Gastrocnemius medialis (tissue), 4 donors: ENCODE results near the gene MND1. TPM values are rescaled to one million over a fixed set of nuclear protein-coding genes. Genes with fewer than 3 reads are reported as not detected.

ENCODE experiments used
- ATAC-seq, 2 donors: fragments of 150-250 bp; one replicate each; pipeline ENCODE4 v1.9.1; 2016
- DNase-seq, 2 donors: peaks; one replicate each; pipeline ENCODE4 v3.0.0-alpha.2; 2019
- H3K27ac ChIP-seq, 4 donors: fragments of 200-600 bp; sonication (generic); 1 replicate in 1 of 4; 2 replicates in 3 of 4; pipeline ENCODE4 v1.5.1; 2016 to 2018; ENCODE audit warnings: mild to moderate bottlenecking in 2 of 4, moderate library complexity in 1 of 4
- H3K27me3 ChIP-seq, 3 donors: fragments of 200-600 bp; sonication (generic) in 2 of 3; 1 replicate in 1 of 3; 2 replicates in 2 of 3; pipeline versions ENCODE4 v1.5.1 to v1.6.0; 2016 to 2019; ENCODE audit warnings: mild to moderate bottlenecking in 1 of 3, moderate library complexity in 1 of 3
- H3K36me3 ChIP-seq, 2 donors: fragments of 200-600 bp; sonication (generic) in 1 of 2; one replicate each; pipeline ENCODE4 v1.5.1; 2017 to 2018
- H3K4me1 ChIP-seq, 2 donors: fragments of 200-600 bp; sonication (generic) in 1 of 2; one replicate each; pipeline ENCODE4 v1.5.1; 2016 to 2017; ENCODE audit warnings: mild to moderate bottlenecking in 2 of 2
- H3K4me3 ChIP-seq, 4 donors: fragments of 200-600 bp; sonication (generic) in 3 of 4; 1 replicate in 1 of 4; 2 replicates in 3 of 4; pipeline ENCODE4 v1.5.1; 2016 to 2019; ENCODE audit warnings: mild to moderate bottlenecking in 2 of 4
- H3K9me3 ChIP-seq, 3 donors: fragments of 200-600 bp; sonication (generic) in 2 of 3; 1 replicate in 1 of 3; 2 replicates in 2 of 3; pipeline ENCODE4 v1.5.1; 2016 to 2019
- CTCF ChIP-seq, 5 experiments: fragments of 450-650 bp in 3 of 5; fragments of 200-600 bp in 2 of 5; sonication (generic) in 2 of 5; IDR thresholded peaks in 4 of 5; conservative IDR thresholded peaks in 1 of 5; 1 replicate in 4 of 5; 2 replicates in 1 of 5; pipeline ENCODE4 v1.5.1; 2016 to 2019; ENCODE audit warnings: antibody characterized with exemption in 5 of 5, mild to moderate bottlenecking in 3 of 5, moderate library complexity in 3 of 5
- POLR2A ChIP-seq, 2 donors: fragments of 450-650 bp; IDR thresholded peaks; one replicate each; pipeline ENCODE4 v1.6.1; 2017; ENCODE audit warnings: antibody characterized with exemption in 2 of 2, mild to moderate bottlenecking in 2 of 2, moderate library complexity in 2 of 2
- in situ Hi-C, 4 donors: fragments of 200-750 bp; cut with MboI; loops; one replicate each; pipeline versions ENCODE4 v1.15.0 to v1.8.0; 2017; ENCODE audit warnings: low sequenced_read_pairs in 4 of 4
- intact Hi-C: fragments of 100-400 bp; cut with DNase I; formaldehyde crosslinking; loops from one replicate; pipeline ENCODE4 v1.15.1; 2023; ENCODE audit warnings: low total_unique reads
- total RNA-seq, 4 donors: library from RNA; depleted of rRNA; stranded (reverse); fragments of >200 nt; gene quantifications; one replicate each; pipeline versions ENCODE4 v1.1.0 to v1.2.3, GENCODE V29; 2016

The MND1 gene
- total RNA-seq, 4 donors from 2014 or later = 1.6 TPM; not detected in 3

- Histone ChIP-seq H3K27me3 (no peaks in the 10 kb centered on the region), H3K4me1 (no peaks in the 10 kb centered on the region), H3K36me3 (no peaks in the 10 kb centered on the region), H3K4me3 (no peak overlapping the region), H3K27ac (no peak overlapping the region), H3K9me3 (no peaks in the 10 kb centered on the region)
- ATAC-seq = no peak
- DNase-seq = no peak
- intact Hi-C loops = no loop called here
- TF ChIP-seq POLR2A (IDR thresholded peaks at IDR 0.05) (no peak), CTCF (IDR thresholded peaks at IDR 0.05 in 4 of 5, conservative IDR thresholded peaks at IDR 0.05 in 1 of 5) (no peak)
- in situ Hi-C loops = no loop called here
Observed at GRCh38 chr4:153332936-153333335, 11.6 kb upstream of the MND1 start.

- no peaks in the 10 kb centered on the region for H3K36me3 ChIP-seq
- intact Hi-C loops = no loop called here
- DNase-seq (no peak), ATAC-seq (no peak)
- no peak overlapping the region for H3K27ac ChIP-seq
- no peaks in the 10 kb centered on the region for H3K9me3 ChIP-seq
- in situ Hi-C loops = no loop called here
- H3K4me1 ChIP-seq = no peaks in the 10 kb centered on the region
- H3K27me3 ChIP-seq = no peaks in the 10 kb centered on the region
- TF ChIP-seq POLR2A (IDR thresholded peaks at IDR 0.05) = no peak
- TF ChIP-seq CTCF (IDR thresholded peaks at IDR 0.05 in 4 of 5, conservative IDR thresholded peaks at IDR 0.05 in 1 of 5) = no peak
- H3K4me3 ChIP-seq = no peak overlapping the region
Observed at GRCh38 chr4:153333874-153334273, 10.6 kb upstream of the MND1 start.

- H3K4me3 ChIP-seq = no peak overlapping the region
- H3K9me3 ChIP-seq = no peaks in the 10 kb centered on the region
- TF ChIP-seq POLR2A (IDR thresholded peaks at IDR 0.05) (no peak), CTCF (IDR thresholded peaks at IDR 0.05 in 4 of 5, conservative IDR thresholded peaks at IDR 0.05 in 1 of 5) (no peak)
- no peaks in the 10 kb centered on the region for H3K27me3 ChIP-seq
- no peak overlapping the region for H3K27ac ChIP-seq
- intact Hi-C loops = no loop called here
- no peaks in the 10 kb centered on the region for H3K36me3 ChIP-seq
- in situ Hi-C loops = no loop called here
- H3K4me1 ChIP-seq = no peaks in the 10 kb centered on the region
- ATAC-seq (no peak), DNase-seq (no peak)
Observed at GRCh38 chr4:153335665-153336064, 8.8 kb upstream of the MND1 start.

DNA sequence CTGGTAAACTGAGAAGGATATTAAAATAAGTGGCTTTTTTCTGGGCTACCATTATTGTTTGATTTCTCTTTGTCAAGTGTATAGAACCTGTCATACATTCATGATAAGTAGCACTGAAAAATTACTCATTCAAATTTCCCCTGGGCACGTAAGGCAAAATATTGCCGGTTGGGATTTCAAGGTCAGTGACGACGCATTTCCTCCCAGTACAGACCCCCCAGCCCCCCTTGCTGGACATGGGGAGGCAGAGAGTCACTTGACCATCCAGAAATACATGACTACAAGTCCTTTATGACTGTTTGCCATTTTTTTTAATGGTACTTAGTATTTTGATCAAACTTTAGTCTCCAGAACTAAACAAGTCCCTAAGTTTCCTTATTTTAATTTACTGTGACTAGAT, 6.8 kb upstream of the MND1 start:
- no peak overlapping the region for H3K4me3 ChIP-seq
- no peaks in the 10 kb centered on the region for H3K9me3 ChIP-seq
- H3K4me1 ChIP-seq = no peaks in the 10 kb centered on the region
- ATAC-seq = no peak
- no peak for DNase-seq
- H3K27ac ChIP-seq = no peak overlapping the region
- intact Hi-C loops = no loop called here
- in situ Hi-C loops = no loop called here
- H3K36me3 ChIP-seq = no peaks in the 10 kb centered on the region
- no peaks in the 10 kb centered on the region for H3K27me3 ChIP-seq
- TF ChIP-seq POLR2A (IDR thresholded peaks at IDR 0.05) (no peak), CTCF (IDR thresholded peaks at IDR 0.05 in 4 of 5, conservative IDR thresholded peaks at IDR 0.05 in 1 of 5) (no peak)

DNA sequence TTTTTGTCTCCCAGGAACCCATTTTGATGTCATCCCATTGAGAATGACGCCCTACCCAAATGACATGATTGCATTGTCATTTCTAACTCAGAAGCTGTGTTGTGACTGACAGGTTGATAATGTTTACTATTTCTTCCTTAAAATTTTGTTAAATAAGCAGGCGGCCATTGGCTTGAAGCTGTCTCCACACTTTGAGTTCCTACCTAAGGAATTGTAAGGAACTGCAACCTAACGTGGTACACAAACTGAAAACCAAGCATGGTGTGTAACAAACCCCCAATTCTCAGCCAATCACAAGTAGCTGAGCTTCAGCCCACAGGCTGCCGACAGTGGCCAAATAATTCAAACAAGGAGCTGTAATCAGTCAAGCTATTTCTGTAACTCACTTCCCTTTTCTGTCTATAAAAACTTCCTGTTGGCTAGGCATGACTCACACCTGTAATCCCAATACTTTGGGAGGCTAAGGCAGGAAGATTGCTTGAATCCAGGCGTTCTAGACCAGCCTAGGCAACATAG, 2.9 kb upstream of the MND1 start:
- Histone ChIP-seq H3K4me3 (no peak overlapping the region), H3K9me3 (no peaks in the 10 kb centered on the region), H3K27ac (no peak overlapping the region), H3K27me3 (no peaks in the 10 kb centered on the region), H3K36me3 (no peaks in the 10 kb centered on the region), H3K4me1 (peaks cover 0 to 4% of the 10 kb centered on the region in 2 donors)
- TF ChIP-seq CTCF (IDR thresholded peaks at IDR 0.05 in 4 of 5, conservative IDR thresholded peaks at IDR 0.05 in 1 of 5) (no peak), POLR2A (IDR thresholded peaks at IDR 0.05) (no peak)
- intact Hi-C loops (loop anchor here (5.0 to 10.0 kb wide), 2 partner anchors 93 to 306 kb away; no protein-coding TSS in a partner anchor), in situ Hi-C loops (loop anchor here in 1 of 4 donors (10.0 kb wide), 1 partner anchor 233 kb away; no protein-coding TSS in a partner anchor)
- ATAC-seq = no peak
- DNase-seq = no peak
